ENCODE data around the gene AXIN1.
"Not testable (repeated sequence)": the region's sequence is repeated elsewhere in the genome, so short reads cannot be mapped to it uniquely, and the experiment has no call there.

Gene AXIN1

DNA sequence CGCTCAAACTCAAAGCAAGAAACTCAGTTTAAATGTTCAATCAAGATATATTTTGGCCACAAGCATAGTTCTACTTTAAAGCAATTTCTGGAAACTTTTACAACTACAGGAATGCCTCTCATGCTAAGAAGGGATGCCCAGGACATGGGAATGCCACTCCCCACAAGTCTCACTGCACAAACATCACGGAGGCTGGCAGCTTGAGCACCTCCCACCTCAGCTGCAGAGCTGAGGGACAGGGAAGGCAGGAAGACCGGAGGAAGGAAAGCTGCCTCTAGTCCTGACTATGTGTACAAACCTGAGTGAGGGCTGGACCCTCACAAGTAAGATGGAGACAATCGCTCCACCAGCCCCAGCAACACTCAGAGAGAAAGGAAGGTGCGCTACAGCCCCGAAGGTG lies 5.3 kb downstream of the AXIN1 start:
- no peak overlapping the region for H3K4me3 ChIP-seq (ENCODE audit: low read length)
- TF ChIP-seq, protein P1, sequence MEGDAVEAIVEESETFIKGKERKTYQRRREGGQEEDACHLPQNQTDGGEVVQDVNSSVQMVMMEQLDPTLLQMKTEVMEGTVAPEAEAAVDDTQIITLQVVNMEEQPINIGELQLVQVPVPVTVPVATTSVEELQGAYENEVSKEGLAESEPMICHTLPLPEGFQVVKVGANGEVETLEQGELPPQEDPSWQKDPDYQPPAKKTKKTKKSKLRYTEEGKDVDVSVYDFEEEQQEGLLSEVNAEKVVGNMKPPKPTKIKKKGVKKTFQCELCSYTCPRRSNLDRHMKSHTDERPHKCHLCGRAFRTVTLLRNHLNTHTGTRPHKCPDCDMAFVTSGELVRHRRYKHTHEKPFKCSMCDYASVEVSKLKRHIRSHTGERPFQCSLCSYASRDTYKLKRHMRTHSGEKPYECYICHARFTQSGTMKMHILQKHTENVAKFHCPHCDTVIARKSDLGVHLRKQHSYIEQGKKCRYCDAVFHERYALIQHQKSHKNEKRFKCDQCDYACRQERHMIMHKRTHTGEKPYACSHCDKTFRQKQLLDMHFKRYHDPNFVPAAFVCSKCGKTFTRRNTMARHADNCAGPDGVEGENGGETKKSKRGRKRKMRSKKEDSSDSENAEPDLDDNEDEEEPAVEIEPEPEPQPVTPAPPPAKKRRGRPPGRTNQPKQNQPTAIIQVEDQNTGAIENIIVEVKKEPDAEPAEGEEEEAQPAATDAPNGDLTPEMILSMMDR (IDR thresholded peaks at IDR 0.05; ENCODE audit: insufficient read depth, low read depth, low read length, missing control alignments), result no peak
- DNase-seq (ENCODE audit: low read depth), result peak; percentile 56

DNA sequence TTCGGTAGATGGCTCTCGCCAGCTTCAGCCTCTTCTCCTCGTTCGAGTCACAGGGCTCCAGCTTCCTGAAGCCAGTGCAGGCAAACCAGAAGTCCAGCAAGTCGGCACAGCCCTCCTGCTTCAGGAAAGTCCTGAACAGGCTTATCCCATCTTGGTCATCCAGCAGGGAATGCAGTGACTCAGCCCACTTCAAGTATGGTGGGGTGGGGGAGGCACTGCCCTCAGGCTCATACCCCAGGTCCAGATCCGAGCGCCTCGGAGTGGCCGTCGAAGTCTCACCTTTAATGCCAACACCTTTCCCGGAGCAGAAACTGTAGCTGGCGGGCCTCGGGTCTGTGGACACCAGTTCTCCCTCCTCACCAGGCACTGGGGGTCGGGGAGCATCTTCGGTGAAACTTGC lies 5.9 kb downstream of the AXIN1 start:
- TF ChIP-seq, protein P1 (IDR thresholded peaks at IDR 0.05; ENCODE audit: insufficient read depth, low read depth, low read length, missing control alignments), result no peak
- H3K4me3 ChIP-seq (ENCODE audit: low read length), result no peak overlapping the region
- peak; percentile 91 for DNase-seq (ENCODE audit: low read depth)

DNA sequence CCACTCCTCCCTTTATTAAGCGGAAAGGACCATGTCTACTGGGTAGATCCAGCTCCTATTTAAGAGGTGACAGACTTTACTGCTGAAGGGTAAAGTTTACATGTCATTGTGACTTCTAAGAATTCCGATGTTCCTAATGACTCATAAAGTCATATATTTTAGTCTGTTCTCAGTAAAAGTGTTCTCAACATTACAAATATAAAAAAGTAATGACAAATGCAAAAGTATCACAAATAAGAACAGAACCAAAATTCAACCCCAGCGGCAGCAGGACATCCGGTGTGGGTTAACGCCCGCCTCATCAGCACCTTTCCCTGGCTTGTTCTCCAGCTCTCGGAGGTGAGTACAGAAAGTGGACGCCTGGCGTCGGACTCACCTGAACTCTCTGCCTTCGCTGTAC lies 6.8 kb downstream of the AXIN1 start:
- DNase-seq (ENCODE audit: low read depth), result no peak
- TF ChIP-seq, protein P1 (IDR thresholded peaks at IDR 0.05; ENCODE audit: insufficient read depth, low read depth, low read length, missing control alignments), result no peak
- no peak overlapping the region for H3K4me3 ChIP-seq (ENCODE audit: low read length)

DNA sequence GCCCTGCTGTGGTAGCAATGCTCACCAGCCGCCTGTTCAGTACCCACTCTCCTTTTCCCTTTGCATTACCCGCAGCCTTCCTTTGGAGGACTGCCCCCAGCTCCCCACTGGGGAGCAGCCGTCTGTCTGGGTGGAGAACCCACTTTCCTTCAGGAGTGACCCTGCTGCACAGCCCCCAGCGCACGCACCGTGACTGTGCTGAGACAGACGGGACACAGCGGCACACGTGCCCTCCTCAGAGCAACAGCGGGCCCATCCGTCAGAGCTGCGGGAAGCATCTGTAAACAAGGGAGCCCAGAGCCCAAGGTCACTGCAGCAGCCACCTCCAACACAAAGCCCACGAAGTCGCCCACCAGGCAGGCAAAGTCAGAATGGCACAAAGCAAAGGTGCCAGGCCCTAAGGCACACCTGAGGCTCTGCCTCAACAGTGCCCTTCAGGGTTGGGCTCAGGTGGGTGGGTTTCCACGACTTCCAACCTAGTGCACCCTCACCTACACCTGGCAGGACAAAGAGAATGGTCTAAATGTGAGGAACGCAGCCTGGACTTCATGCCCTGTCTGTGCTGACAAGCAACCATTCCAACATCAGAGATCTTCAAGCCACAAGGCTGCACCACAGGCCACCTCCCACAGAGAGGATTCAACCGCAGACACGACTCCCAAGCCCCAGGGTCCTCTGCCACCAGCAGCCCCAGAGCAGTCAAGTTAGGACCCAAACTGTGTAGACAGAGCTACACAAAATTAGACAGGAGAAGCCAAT lies 9.9 kb downstream of the AXIN1 start:
- H3K4me3 ChIP-seq (ENCODE audit: low read length), result no peak overlapping the region
- TF ChIP-seq, protein P1 (IDR thresholded peaks at IDR 0.05; ENCODE audit: insufficient read depth, low read depth, low read length, missing control alignments), result no peak
- DNase-seq (ENCODE audit: low read depth), result no peak

DNA sequence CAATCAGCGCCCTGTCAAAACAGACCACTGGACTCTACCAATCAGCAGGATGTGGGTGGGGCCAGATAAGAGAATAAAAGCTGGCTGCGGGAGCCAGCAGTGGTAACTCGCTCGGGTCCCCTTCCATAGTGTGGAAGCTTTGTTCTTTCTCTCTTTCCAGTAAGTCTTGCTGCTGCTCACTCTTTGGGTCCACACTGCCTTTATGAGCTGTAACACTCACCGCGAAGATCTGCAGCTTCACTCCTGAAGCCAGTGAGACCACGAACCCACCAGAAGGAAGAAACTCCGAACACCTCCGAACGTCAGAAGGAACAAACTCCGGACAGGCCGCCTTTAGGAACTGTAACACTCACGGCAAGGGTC lies 10.6 kb downstream of the AXIN1 start:
- not testable (repeated sequence) for DNase-seq (ENCODE audit: low read depth)

DNA sequence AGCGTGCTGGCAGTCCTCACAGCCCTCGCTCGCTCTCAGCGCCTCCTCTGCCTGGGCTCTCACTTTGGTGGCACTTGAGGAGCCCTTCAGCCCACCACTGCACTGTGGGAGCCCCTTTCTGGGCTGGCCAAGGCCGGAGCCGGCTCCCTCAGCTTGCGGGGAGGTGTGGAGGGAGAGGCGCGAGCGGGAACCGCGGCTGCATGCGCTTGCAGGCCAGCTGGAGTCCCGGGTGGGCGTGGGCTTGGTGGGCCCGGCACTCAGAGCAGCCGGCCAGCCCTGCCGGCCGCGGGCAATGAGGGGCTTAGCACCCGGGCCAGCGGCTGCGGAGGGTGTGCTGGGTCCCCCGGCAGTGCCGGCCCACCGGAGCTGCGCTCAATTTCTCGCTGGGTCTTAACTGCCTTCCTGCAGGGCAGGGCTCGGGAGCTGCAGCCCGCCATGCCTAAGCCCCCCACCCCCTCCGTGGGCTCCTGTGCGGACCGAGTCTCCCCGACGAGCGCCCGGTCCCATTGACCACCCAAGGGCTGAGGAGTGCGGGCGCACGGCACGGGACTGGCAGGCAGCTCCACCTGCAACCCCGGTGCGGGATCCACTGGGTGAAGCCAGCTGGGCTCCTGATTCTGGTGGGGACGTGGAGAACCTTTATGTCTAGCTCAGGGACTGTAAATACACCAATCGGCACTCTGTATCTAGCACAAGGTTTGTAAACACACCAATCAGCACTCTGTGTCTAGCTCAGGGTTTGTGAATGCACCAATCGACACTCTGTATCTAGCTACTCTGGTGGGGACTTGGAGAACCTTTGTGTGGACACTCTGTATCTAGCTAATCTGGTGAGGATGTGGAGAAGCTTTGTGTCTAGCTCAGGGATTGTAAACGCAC lies 11.2 kb downstream of the AXIN1 start:
- DNase-seq (ENCODE audit: low read depth), result not testable (repeated sequence)

More for the DNA sequence above, 10.6 kb downstream of the AXIN1 start:
- not testable (repeated sequence) for H3K4me3 ChIP-seq (ENCODE audit: low read length)

DNA sequence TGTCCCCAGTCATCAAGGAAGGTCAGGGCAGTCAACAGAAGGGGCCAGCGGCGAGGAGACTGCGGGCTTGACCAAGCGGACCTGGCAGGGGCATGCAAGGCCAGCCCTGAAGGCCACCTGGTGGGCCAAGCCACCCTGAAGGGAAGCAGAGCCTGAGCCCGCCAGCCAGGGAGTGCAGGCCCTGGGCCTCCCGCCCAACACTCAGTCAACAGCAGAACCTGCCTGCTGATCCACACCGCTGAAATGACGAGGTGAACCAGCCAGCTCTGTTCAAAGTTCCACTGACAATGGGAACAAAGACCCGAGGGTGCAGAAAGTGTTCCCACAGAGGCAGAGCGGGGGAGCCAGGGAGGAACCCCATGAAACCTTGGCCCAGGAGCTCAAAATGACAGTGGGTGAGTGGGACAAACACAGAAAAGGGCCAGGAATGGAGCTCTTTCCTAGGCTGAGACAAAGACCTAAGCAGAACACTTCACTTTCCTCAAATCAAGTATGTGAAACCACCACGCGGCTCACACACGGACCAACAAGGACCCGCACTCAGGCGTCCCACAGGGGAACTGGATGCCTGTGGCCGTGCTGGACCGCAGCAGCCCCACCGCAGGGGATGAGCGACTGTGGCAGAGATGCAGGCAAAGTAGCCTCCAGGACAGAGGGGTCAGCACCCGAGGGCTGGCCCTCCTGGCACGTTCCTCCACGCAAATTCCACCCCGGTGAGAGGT lies 12.0 kb downstream of the AXIN1 start:
- TF ChIP-seq, protein P1 (IDR thresholded peaks at IDR 0.05; ENCODE audit: insufficient read depth, low read depth, low read length, missing control alignments), result no peak
- H3K4me3 ChIP-seq (ENCODE audit: low read length), result no peak overlapping the region
- DNase-seq (ENCODE audit: low read depth), result no peak

More for the DNA sequence above, 11.2 kb downstream of the AXIN1 start:
- not testable (repeated sequence) for H3K4me3 ChIP-seq (ENCODE audit: low read length)

All from epithelial cell of esophagus (primary cell).